Measurements from ENCODE around the gene APOLD1.
"Not testable (repeated sequence)": the region's sequence is repeated elsewhere in the genome, so short reads cannot be mapped to it uniquely, and the experiment has no call there.

Gene APOLD1, protein sequence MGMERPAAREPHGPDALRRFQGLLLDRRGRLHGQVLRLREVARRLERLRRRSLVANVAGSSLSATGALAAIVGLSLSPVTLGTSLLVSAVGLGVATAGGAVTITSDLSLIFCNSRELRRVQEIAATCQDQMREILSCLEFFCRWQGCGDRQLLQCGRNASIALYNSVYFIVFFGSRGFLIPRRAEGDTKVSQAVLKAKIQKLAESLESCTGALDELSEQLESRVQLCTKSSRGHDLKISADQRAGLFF

DNA sequence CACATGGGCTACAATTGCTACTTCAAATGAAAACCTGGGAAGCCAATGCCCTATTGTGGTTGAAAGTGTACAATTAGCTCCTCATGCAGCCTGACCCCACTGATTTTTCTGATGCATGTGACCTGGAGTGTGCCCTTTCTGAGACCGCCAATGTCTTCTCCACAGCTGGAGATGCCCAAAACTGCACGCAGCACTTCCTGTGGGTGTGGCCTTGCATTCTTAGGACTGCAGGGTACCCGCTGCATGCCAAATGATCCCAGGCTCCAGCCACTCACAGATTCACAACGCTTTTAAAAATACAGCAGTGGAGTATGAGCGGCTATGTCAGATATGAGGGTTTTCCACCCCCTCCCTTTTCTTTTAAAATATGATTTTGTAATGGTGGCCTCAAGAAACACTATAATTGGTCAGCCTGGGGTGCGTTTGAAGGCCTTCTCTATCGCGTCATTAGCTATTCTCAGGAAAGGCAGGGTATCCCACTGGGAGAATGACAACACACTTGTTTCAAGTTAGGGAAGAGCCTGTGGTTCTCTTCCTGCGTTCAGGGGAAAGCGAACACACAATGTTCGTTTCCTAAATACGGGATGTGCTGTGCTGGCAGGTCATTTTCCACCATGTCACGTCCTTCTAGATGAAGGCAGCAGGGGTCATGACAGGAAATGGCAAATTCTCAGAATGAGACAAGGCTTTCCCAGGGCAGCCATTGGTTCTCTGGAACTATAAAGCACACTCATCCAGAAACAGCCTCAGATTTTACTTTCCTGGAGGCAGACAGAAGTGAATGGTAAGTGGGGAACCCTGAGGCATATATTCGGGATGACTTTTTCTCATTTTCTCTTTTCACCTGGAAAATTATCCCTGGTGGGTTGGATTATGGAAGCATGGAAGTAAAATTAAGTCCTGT is at the start of gene APOLD1:
TSS of gene APOLD1 (plus strand) at position 749 of the 904 bp plus-strand sequence. CDS start at position 782, 33 bp downstream.
- Histone ChIP-seq H3K4me1 (ENCODE audit: control insufficient read depth, insufficient read depth, low read length) (peaks cover 11% of the 10 kb centered on the region), H3K4me3 (ENCODE audit: low read depth, low read length) (peak within 1 kb of the TSS; percentile 67), H3K36me3 (ENCODE audit: control insufficient read depth, insufficient read depth, low read length) (no peaks in the 10 kb centered on the region), H3K9me3 (ENCODE audit: control insufficient read depth, insufficient read depth, low read length) (no peaks in the 10 kb centered on the region), H3K27me3 (ENCODE audit: control insufficient read depth, insufficient read depth, low read length) (peaks cover 44% of the 10 kb centered on the region), H3K9ac (ENCODE audit: low read depth, low read length) (peak within 1 kb of the TSS; percentile 5)

DNA sequence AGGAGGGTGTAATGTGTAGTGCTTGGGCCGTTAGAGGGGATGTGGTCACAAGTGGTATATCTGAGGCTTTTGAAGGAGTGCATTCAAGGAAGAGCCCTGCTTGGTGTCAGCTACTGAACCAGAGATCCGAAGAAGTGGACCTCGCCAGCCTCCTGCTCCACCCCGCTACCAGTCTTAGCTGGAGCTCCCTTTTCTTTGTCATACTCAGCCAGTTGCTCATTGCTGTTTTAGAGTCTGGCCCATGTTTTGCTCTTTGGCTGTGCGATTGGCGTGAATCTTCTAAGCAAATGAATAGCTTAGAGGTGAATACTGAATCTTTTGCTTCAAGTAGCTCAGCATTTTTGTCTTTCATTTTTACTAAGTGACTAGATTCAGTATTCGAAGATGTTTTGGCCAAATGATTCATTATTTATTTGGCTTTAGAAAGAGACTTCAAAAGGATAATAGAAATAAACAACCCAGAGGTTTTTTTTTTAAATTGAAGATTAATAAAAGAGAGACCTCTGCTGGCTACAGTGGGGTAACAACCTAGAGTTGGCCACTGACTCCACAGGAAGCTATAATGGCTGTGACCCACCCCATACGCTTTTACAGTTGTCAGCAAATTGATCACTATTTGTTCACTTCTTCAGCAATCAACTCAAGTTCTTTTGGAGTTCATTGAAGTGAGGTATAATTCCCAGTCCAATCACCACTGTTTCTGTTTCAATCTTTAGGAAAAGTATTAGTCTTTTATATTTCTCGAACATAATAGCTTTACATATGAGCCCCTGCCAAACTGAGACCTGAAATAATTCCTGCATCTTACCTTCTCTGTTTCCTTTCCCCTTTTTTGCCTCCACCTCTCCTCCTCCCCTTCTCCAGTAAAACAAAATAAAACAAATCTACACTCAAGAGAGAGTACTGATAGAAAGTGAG is 48.4 kb upstream of the APOLD1 start:
- no peak overlapping the region for H3K4me3 ChIP-seq (ENCODE audit: low read depth, low read length)
- no peaks in the 10 kb centered on the region for H3K36me3 ChIP-seq (ENCODE audit: control insufficient read depth, insufficient read depth, low read length)
- no peak overlapping the region for H3K9ac ChIP-seq (ENCODE audit: low read depth, low read length)
- H3K9me3 ChIP-seq (ENCODE audit: control insufficient read depth, insufficient read depth, low read length), result no peaks in the 10 kb centered on the region
- H3K27me3 ChIP-seq (ENCODE audit: control insufficient read depth, insufficient read depth, low read length), result no peaks in the 10 kb centered on the region
- peaks cover 3% of the 10 kb centered on the region for H3K4me1 ChIP-seq (ENCODE audit: control insufficient read depth, insufficient read depth, low read length)

DNA sequence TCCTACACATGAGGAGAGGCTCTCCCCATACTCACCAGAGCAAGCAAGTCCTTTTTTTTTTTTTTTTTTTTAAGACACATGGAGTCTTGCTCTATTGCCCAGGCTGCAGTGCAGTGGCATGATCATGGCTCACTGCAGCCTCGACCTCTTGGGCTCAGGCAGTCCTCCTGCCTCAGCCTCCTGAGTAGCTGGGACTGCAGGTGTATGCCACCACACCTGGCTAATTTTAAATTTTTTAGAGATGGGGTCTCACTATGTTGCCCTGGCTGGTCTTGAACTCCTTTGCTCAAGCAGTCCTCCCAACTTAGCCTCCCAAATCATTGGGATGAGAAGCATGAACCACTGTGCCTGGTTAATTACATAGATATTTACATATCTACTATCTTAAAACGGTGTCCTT is 47.3 kb upstream of the APOLD1 start:
- H3K9ac ChIP-seq (ENCODE audit: low read depth, low read length); H3K36me3 ChIP-seq (ENCODE audit: control insufficient read depth, insufficient read depth, low read length); H3K9me3 ChIP-seq (ENCODE audit: control insufficient read depth, insufficient read depth, low read length); H3K4me1 ChIP-seq (ENCODE audit: control insufficient read depth, insufficient read depth, low read length); H3K4me3 ChIP-seq (ENCODE audit: low read depth, low read length); H3K27me3 ChIP-seq (ENCODE audit: control insufficient read depth, insufficient read depth, low read length): not testable (repeated sequence)

DNA sequence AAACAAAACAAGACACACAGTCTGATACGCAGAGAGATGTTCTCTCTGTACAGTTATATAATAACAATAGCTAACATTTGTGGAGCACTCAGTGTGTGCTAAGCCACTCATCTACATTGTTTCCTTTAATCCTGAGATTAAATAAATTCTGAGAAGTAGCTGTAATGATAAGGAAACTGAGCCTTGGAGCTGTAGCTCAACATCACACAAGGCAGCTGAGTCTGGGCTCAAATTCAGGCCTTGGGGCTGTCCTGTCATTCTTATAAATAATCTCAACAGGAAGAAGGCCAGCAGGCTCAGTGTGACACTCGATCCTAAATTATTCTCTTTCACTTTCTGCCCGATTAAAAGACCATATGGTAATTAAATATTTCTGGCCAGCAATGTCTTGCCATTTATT is 43.8 kb upstream of the APOLD1 start:
- peaks cover 2% of the 10 kb centered on the region for H3K4me1 ChIP-seq (ENCODE audit: control insufficient read depth, insufficient read depth, low read length)
- H3K9ac ChIP-seq (ENCODE audit: low read depth, low read length), result no peak overlapping the region
- no peak overlapping the region for H3K4me3 ChIP-seq (ENCODE audit: low read depth, low read length)
- no peaks in the 10 kb centered on the region for H3K9me3 ChIP-seq (ENCODE audit: control insufficient read depth, insufficient read depth, low read length)
- H3K36me3 ChIP-seq (ENCODE audit: control insufficient read depth, insufficient read depth, low read length), result no peaks in the 10 kb centered on the region
- no peaks in the 10 kb centered on the region for H3K27me3 ChIP-seq (ENCODE audit: control insufficient read depth, insufficient read depth, low read length)

DNA sequence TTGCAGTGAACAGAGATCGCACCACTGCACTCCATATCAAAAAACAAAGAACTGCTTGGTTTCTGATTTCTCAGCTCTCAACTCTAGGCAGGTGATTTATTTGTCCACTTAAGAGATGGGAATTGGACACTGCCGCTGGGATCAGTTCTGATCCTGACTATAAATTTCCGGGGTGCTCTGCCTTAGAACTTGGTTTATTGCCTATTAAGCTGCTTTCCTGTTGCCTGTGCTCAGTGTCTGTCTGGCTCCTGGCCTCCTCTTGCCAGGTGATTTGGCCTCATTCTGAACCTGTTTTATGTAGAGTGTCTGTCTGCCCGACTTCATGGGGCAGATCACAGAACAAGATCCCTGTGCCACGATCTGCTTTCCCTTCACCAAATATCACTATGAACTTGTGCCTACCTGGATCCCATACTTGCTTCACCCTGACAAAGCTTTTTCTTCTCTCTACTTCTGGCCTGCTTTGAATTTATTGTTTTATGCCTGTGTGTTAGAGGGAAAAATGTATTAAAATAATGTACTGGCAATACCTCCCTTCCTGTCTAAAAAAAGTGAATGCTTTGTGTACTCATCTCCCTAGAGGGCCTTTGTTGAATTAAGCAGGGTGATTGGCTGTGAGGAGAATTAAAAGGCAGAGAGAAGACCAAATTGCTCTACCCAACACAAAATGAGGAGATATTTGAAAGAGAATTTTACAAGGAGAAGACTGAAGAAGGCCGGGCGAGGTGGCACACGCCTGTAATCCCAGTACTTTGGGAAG is 40.7 kb upstream of the APOLD1 start:
- no peaks in the 10 kb centered on the region for H3K9me3 ChIP-seq (ENCODE audit: control insufficient read depth, insufficient read depth, low read length)
- no peaks in the 10 kb centered on the region for H3K27me3 ChIP-seq (ENCODE audit: control insufficient read depth, insufficient read depth, low read length)
- H3K36me3 ChIP-seq (ENCODE audit: control insufficient read depth, insufficient read depth, low read length), result no peaks in the 10 kb centered on the region
- H3K4me3 ChIP-seq (ENCODE audit: low read depth, low read length), result no peak overlapping the region
- H3K4me1 ChIP-seq (ENCODE audit: control insufficient read depth, insufficient read depth, low read length), result no peaks in the 10 kb centered on the region
- no peak overlapping the region for H3K9ac ChIP-seq (ENCODE audit: low read depth, low read length)

DNA sequence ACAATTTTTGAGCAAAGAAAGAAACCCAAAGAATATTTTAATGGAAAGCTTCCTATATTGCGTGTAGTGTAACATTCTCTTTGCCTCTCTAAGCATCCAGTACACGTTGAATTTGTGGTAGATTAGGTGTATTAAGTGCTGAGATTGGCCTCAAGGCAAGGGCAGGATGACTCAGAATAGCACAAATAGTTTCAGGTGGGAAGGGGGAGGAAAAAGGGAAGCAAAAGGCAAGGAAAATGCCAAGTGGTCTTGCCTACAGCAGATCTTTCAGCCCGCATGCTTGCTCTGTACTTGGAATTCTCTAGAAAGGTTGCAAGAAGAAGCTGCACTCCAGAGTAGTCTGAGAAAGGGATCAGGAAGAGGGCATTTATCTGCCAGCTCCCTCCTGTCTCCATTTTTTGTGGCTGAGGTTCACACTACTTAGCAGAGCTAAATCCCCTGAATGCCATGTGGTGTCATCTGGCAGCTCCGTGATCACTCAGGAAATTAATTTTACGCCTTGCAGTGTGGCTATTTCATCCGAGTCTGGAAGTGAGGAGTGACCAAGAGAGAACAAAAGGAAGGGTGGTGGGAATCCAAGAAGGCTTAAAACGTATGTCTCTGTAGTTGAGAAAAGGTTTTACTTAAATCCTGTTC is 39.8 kb upstream of the APOLD1 start:
- Histone ChIP-seq H3K9me3 (ENCODE audit: control insufficient read depth, insufficient read depth, low read length) (no peaks in the 10 kb centered on the region), H3K4me1 (ENCODE audit: control insufficient read depth, insufficient read depth, low read length) (no peaks in the 10 kb centered on the region), H3K36me3 (ENCODE audit: control insufficient read depth, insufficient read depth, low read length) (no peaks in the 10 kb centered on the region), H3K9ac (ENCODE audit: low read depth, low read length) (no peak overlapping the region), H3K4me3 (ENCODE audit: low read depth, low read length) (no peak overlapping the region), H3K27me3 (ENCODE audit: control insufficient read depth, insufficient read depth, low read length) (no peaks in the 10 kb centered on the region)

DNA sequence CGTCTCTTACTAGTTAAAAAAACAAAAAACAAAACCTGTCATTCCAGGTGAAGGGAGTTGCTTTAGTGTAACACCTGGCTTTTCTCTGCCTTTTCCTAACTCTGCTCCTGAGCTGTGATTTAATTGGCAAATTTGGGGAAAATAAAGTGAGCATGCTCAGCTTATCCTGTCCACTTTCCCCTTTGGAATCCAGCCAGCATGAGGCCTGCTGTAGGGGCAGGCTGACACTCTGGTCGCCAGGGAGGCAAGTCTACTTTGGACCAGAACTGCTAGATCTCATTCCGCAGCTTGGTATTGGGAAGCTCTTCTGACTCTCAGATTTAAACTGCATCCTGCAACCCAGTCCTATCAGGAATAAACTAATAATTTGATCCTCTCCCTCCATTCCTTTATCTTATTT is 38.2 kb upstream of the APOLD1 start:
- Histone ChIP-seq H3K27me3 (ENCODE audit: control insufficient read depth, insufficient read depth, low read length) (no peaks in the 10 kb centered on the region), H3K4me1 (ENCODE audit: control insufficient read depth, insufficient read depth, low read length) (no peaks in the 10 kb centered on the region), H3K9ac (ENCODE audit: low read depth, low read length) (no peak overlapping the region), H3K9me3 (ENCODE audit: control insufficient read depth, insufficient read depth, low read length) (no peaks in the 10 kb centered on the region), H3K4me3 (ENCODE audit: low read depth, low read length) (no peak overlapping the region), H3K36me3 (ENCODE audit: control insufficient read depth, insufficient read depth, low read length) (no peaks in the 10 kb centered on the region)

DNA sequence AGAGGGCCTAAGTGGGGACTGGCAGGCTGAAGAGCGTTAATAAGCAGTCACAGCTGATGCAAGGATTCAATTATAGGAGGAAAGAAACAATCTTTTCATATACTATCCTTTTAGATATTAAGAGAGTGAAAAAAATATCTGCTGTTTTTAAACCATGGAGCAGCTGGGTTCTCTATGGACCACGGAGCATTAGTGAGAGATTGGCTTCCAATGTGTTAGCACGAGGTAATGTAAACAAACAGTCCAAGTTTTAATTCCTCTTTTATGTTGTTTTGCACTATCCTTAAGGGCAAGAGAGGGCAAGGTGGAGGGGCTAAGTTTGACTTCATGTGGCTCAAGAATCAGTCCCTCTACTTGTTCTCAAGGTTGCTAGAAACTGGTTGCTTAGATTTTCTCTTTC is 37.4 kb upstream of the APOLD1 start:
- no peak overlapping the region for H3K9ac ChIP-seq (ENCODE audit: low read depth, low read length)
- no peaks in the 10 kb centered on the region for H3K4me1 ChIP-seq (ENCODE audit: control insufficient read depth, insufficient read depth, low read length)
- no peak overlapping the region for H3K4me3 ChIP-seq (ENCODE audit: low read depth, low read length)
- no peaks in the 10 kb centered on the region for H3K27me3 ChIP-seq (ENCODE audit: control insufficient read depth, insufficient read depth, low read length)
- H3K9me3 ChIP-seq (ENCODE audit: control insufficient read depth, insufficient read depth, low read length), result no peaks in the 10 kb centered on the region
- H3K36me3 ChIP-seq (ENCODE audit: control insufficient read depth, insufficient read depth, low read length), result no peaks in the 10 kb centered on the region

DNA sequence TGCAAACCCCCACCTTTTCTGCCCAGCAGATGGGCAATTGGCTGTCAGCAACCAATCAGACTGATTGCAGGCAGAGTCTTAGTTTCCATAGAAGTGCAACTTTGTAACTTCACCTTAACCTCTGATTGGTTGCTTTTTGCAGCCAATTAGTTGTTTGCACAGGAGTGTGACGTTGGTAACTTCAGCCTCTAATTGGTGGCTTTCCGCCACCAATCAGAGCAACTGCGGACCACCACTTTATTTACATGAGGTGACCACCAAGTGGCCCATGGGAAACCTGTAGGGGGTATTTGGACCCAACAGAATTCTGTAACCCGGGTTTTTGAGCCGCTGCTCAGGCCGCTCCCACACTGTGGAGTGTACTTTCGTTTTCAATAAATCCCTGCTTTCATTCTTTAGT is 36.0 kb upstream of the APOLD1 start:
- H3K9me3 ChIP-seq (ENCODE audit: control insufficient read depth, insufficient read depth, low read length), result no peaks in the 10 kb centered on the region
- H3K36me3 ChIP-seq (ENCODE audit: control insufficient read depth, insufficient read depth, low read length), result no peaks in the 10 kb centered on the region
- no peak overlapping the region for H3K4me3 ChIP-seq (ENCODE audit: low read depth, low read length)
- H3K9ac ChIP-seq (ENCODE audit: low read depth, low read length), result no peak overlapping the region
- H3K4me1 ChIP-seq (ENCODE audit: control insufficient read depth, insufficient read depth, low read length), result no peaks in the 10 kb centered on the region
- H3K27me3 ChIP-seq (ENCODE audit: control insufficient read depth, insufficient read depth, low read length), result no peaks in the 10 kb centered on the region

DNA sequence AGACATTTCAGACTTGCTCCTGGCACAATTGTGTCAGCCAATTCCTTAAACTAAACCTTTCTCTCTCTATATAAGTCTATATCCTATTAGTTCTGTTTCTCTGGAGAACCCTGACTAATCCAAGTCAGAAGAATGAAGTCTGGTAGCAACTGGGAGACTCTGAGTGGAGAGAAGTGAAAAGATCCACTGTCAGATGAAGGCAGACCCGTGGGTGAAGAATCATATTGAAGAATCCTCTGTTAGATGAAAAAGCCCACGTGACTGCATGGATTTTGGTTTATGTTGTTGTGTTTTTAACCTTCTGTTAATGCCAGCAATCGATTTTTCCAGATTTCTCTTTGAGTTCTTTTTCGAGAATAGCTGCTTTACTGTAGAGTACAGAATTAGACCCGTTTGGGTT is 29.5 kb upstream of the APOLD1 start:
- Histone ChIP-seq H3K36me3 (ENCODE audit: control insufficient read depth, insufficient read depth, low read length) (no peaks in the 10 kb centered on the region), H3K9ac (ENCODE audit: low read depth, low read length) (no peak overlapping the region), H3K9me3 (ENCODE audit: control insufficient read depth, insufficient read depth, low read length) (no peaks in the 10 kb centered on the region), H3K4me1 (ENCODE audit: control insufficient read depth, insufficient read depth, low read length) (no peaks in the 10 kb centered on the region), H3K27me3 (ENCODE audit: control insufficient read depth, insufficient read depth, low read length) (no peaks in the 10 kb centered on the region), H3K4me3 (ENCODE audit: low read depth, low read length) (no peak overlapping the region)

DNA sequence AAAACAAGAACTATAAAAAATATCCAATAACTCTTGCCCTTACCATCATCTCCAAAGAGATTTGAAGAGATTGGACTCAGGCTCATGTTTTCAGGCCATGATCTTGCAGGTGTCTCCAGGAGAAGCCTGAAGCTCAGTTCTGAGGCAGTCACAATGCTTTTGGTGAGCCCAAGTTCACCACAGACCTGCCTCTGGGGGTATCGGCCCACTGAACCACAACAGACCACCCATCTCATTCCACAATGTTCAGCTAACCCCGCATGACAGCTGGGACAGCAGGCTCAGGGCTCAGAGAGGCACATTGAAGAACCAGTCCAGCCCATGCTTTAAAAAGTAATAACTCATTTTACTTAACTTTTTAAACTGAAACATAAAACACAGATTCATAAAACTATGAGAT is 28.3 kb upstream of the APOLD1 start:
- Histone ChIP-seq H3K4me3 (ENCODE audit: low read depth, low read length) (no peak overlapping the region), H3K36me3 (ENCODE audit: control insufficient read depth, insufficient read depth, low read length) (no peaks in the 10 kb centered on the region), H3K9me3 (ENCODE audit: control insufficient read depth, insufficient read depth, low read length) (no peaks in the 10 kb centered on the region), H3K4me1 (ENCODE audit: control insufficient read depth, insufficient read depth, low read length) (no peaks in the 10 kb centered on the region), H3K9ac (ENCODE audit: low read depth, low read length) (no peak overlapping the region), H3K27me3 (ENCODE audit: control insufficient read depth, insufficient read depth, low read length) (no peaks in the 10 kb centered on the region)

Measured in iPS-15b (cell line).